RPMI8226 (cell line): Measurements from ENCODE around the gene TIAL1.
A peak's percentile ranks its signal among the peaks of the same experiment; 100 is the strongest.
"Not testable (repeated sequence)": the region's sequence is repeated elsewhere in the genome, so short reads cannot be mapped to it uniquely, and the experiment has no call there.

Source experiments
- DNase-seq: peaks from one replicate; pipeline ENCODE4 v3.0.0-alpha.2; 2015

The TIAL1 gene

DNA sequence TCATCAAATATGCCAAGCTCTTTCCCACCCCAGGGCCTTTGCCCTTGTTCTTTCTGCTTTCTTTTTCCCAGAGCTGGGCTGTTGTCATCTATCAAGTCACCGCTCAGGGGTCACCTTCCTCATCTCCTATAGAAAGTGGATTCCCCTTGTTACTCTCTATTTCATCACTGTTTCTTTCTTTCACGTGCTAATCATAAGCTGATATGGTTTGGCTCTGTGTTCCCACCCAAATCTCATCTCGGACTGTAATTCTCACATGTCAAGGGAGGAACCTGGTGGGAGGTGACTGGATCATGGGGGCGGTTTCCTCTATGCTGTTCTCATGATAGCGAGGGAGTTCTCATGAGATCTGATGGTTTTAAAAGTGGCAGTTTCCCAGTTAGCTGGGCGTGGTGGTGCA is 17.0 kb upstream of the TIAL1 start:
- no peak for DNase-seq

DNA sequence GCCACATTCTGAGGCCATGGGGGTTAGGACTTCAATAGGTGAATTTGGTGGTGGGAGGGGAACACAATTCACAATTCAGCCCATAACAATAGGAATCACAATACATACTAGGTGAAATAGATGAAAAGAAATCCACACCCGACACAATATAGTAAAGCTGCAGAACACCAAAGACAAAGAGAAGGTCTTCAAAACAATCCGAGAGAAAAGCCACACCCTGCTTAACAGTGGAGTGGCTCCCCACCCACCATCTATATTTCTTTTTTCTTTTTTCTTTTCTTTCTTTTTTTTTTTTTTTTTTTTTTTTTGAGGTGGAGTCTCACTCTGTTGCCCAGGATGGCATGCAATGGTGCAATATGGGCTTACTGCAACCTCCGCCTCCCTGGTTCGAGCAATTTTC is 14.7 kb upstream of the TIAL1 start:
- DNase-seq, result no peak

DNA sequence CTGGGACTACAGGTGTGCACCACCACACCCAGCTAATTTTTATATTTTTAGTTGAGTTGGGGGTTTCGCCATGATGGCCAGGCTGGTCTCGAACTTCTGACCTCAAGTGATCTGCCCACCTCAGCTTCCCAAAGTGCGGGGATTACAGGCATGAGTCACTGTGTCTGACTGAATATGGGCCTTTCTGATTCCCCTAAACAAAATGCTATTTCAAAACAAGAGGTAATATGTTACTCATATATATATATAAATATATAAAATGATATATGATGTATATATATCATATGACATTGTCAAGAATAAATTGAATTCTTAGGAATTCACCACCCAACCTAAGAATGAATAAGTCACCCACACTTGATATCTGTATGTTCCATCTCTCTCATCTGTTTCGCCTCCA is 12.8 kb upstream of the TIAL1 start:
- DNase-seq, result no peak

DNA sequence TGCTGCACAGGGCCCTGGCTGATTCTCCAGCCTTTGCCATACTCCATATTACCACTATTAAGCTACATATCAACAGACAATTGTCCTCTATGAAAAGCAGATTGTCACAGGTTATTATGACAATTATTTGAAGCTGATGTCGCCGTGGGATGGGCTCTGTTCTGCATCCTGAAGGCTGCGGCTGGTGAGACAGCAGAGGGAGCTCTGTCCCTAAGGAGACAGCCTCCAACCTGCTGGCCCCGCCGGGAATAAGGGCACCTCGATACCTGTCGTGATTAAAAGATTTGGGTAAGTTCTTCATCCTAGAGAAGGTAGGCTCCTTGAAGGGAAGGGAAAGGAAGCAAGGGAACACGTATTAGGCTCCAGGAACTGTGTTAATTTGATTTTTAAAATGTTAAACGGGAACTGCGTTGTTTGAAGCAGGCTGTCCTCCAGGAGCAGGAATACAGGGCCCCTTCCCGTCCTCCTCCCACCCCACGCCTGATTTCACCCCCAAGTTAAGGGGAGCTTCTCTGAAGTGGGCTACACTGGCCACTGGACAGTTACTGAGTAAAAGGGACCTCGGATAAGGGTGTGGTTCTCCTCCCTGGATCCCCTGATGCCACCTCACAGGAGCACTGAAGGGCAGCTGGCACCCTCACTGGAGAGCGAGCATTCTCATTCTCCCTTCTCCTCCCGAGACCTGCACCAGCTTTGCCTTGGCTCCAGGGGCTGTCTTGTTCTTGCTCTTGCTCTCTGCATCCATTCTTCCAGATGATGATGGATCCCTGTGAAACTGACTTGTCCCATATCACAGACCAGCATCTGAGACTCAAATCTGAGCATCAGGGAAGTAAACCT is 11.8 kb upstream of the TIAL1 start:
- peak; percentile 43 for DNase-seq

DNA sequence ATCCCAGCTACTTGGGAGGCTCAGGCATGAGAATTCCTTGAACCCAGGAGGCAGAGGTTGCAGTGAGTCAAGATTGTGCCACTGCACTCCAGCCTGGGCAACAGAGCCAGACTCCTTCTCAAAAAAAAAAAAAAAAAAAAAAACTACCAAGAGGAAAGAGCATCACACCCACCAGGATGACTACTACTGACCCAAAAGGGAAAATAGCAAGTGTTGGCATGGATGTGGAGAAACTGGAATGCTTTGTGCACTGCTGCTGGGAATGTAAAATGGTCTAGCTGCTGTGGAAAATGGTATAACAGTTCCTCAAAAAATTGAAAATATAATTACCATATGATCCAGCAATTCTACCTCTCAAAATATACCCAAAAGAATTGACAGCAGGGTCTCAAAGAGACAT is 7.7 kb upstream of the TIAL1 start:
- no peak for DNase-seq

GRCh38 chr10:119602241-119603095 is 5.7 kb upstream of the TIAL1 start:
- DNase-seq, result peak; percentile 40

- no peak for DNase-seq
Measured at GRCh38 chr10:119598397-119598796, 1.6 kb upstream of the TIAL1 start.

DNA sequence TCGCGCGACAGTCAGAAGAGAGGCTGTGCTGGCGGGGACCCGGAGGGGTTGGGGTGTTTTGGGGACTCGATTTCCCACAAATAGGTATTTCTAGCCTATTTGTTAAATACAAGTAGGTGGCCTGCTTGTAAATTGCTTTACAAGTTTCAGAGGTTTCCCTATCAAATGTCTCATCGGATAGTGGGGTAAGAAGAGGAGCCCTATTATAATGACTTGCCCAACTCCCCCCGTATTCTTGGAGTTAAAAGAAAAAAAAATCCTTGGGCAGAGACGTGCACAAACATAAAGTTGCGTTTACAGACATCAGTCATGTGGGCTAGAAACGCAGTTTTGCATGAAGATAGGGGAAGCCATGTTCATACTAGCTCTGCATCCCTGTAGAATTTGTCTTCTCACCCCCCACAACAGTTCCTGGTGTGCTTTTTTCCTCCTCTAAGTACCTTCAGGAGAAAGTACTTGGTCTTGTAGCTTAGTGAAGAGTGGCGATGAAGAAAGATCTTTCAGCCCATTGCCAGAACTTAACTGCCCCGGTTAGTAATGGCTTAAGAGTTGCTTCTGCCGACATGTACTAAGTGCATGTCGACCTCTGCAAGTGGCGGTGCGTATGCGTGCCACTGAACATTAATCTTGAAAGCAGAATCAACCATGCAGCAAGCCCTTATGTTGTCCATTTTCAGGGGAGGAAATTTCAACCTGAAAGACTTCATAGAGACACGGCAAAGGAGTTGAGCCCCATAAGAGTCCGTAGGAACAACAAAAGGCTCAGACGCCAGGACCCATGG is 832 bp upstream of the TIAL1 start:
- DNase-seq, result no peak

- peak; percentile 26 for DNase-seq
Measured at GRCh38 chr10:119595676-119596515, 868 bp downstream of the TIAL1 start.

- DNase-seq, result no peak
Measured at GRCh38 chr10:119595134-119595675, 1.6 kb downstream of the TIAL1 start.

DNA sequence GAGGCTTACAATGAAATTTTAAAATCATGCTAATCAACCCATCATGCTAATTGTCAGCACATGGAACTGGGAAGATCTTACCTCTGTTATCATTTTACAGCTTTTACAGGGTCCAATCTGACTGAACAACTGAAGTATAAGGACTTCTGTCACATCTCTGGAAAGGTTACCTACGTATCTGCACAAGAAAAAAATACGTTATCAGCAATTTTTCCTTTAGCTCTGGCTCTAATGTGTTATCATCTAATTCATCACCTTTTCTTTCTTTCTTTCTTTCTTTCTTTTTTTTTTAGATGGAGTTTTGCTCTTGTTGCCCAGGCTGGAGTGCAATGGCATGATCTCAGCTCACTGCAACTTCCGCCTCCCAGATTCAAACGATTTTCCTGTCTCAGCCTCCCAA is 8.7 kb downstream of the TIAL1 start:
- DNase-seq, result no peak

DNA sequence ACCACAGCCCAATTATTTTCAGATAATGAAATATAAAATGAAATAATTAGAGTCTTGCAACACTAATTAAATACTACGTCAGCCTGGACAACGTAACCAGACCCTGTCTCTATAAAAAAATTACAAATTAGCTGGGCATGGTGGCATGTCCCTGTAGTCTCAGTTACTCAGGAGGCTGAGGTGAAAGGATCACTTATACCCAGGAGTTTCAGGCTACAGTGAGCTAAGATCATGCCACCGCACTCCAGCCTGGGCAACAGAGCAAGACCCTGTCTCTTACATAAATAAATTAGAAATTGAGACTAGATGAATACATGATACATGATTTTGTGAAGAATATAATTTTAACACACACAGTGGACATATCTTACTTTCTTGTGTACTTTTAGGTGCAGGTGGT is 18.4 kb downstream of the TIAL1 start:
- DNase-seq, result no peak

DNA sequence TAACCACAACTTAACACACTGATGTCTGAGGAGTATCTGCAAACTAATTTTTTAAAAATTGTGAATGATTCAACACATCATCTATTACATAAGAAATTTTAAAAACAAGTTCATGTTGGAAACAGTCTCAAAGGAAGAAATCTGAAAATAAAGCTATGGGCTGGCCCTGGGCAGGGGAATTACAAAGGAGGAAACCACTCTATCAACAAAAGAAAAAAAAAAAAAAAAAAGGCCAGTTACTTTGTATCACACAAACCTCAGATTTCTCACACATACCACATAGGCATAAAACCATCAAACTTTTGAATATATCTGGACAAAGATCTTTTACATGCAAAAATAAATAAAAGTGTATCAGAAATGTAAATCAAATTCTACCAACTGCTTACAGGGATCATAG is 20.8 kb downstream of the TIAL1 start:
- DNase-seq, result no peak

GRCh38 chr10:119575506-119575905 is 21.3 kb downstream of the TIAL1 start:
- no peak for DNase-seq

DNA sequence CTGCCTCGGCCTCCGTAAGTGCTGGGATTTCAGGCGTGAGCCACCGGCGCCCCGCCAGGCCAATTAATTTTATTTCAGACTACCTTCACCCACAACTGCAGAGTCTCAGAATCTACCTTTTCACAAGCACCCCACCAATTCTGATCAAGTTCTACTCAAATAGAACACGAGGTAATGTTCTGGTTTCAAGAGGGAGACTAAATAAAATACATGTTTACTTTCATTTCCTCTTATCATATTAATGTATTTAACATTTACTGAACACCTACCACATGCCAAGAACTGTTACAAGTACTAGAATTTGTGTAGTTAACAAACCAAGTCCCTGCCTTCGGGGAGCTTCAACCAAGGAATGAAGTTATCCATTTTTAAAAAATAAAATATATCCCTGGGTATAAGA is 28.8 kb downstream of the TIAL1 start:
- no peak for DNase-seq

DNA sequence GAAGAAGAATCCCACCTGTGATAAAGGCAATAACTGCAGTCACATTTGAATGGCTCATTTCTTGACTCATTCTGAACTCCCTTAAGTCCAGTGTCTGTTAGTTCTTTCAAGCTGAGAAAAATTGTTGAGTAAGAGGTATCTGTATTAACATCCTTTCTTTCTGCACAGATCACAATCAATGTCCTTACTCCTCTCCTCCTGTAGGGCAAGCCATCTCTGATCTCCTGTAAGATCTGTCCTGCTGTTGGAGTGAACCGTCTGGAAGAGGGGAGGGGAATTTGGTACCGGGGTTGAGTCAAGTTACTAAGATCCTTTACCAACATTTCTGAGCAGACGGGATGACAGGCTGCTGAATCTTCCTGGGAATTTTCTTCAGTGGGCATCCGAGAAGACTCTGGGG is 34.7 kb downstream of the TIAL1 start:
- DNase-seq, result no peak

- DNase-seq, result not testable (repeated sequence)
Measured at GRCh38 chr10:119559511-119559910, 37.3 kb downstream of the TIAL1 start.

DNA sequence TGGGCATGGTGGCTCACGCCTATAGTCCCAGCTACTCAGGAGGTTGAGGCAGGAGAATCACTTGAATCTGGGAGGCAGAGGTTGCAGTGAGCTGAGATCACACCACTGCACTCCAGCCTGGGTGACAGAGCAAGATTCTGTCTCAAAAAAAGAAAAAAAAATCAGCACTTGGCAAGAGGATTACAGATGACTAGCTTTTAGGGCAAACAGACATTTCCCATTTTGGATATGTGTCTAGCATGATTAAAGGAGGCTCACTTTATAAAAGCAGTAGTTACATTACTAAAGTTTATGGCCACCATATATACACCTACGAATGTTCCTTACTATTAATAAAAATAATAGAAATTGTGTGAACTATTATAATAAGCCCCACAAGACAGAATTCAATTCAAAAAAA is 40.7 kb downstream of the TIAL1 start:
- not testable (repeated sequence) for DNase-seq

GRCh38 chr10:119555178-119555784 is 41.5 kb downstream of the TIAL1 start:
- DNase-seq, result no peak

GRCh38 chr10:119550827-119551226 is 45.9 kb downstream of the TIAL1 start:
- DNase-seq, result no peak

- no peak for DNase-seq
Measured at GRCh38 chr10:119549247-119549999, 47.3 kb downstream of the TIAL1 start.
